Hepatocyte (in vitro differentiated cells): ENCODE data around the gene ITGA5. TPM values are rescaled to one million over a fixed set of nuclear protein-coding genes. Genes with fewer than 3 reads are reported as not detected.

Experiments used
- DNase-seq: peaks from one replicate; pipeline ENCODE4 v3.0.0-alpha.2; 2016; ENCODE audit warnings: low spot score
- H2AFZ ChIP-seq: fragments of 200-600 bp; sonication (generic); 2 replicates; pipeline ENCODE4 v1.6.0; 2016; ENCODE audit warnings: antibody characterized with exemption, mild to moderate bottlenecking
- H3K27ac ChIP-seq: fragments of 200-600 bp; sonication (generic); 2 replicates; pipeline ENCODE4 v1.5.1; 2016; ENCODE audit warnings: mild to moderate bottlenecking
- H3K27me3 ChIP-seq: fragments of 200-600 bp; sonication (generic); 2 replicates; pipeline ENCODE4 v1.6.1; 2016
- H3K36me3 ChIP-seq: fragments of 200-600 bp; sonication (generic); replicated peaks from 2 replicates; pipeline ENCODE4 v1.5.1; 2016; ENCODE audit warnings: low read depth; ENCODE audit not compliant: insufficient read depth
- H3K4me1 ChIP-seq: fragments of 200-600 bp; sonication (generic); 2 replicates; pipeline ENCODE4 v1.5.1; 2016; ENCODE audit warnings: mild to moderate bottlenecking, moderate library complexity; ENCODE audit not compliant: insufficient read depth
- H3K4me2 ChIP-seq: fragments of 200-600 bp; sonication (generic); 2 replicates; pipeline ENCODE4 v1.6.0; 2016
- H3K4me3 ChIP-seq: fragments of 200-600 bp; sonication (generic); 2 replicates; pipeline ENCODE4 v1.5.1; 2016; ENCODE audit warnings: mild to moderate bottlenecking
- H3K79me2 ChIP-seq: fragments of 200-600 bp; sonication (generic); 2 replicates; pipeline ENCODE4 v1.6.0; 2017; ENCODE audit warnings: mild to moderate bottlenecking
- H3K9me2 ChIP-seq: fragments of 200-600 bp; sonication (generic); replicated peaks from 2 replicates; pipeline ENCODE4 v1.6.0; 2017; ENCODE audit warnings: mild to moderate bottlenecking; ENCODE audit not compliant: insufficient read depth
- H3K9me3 ChIP-seq: fragments of 200-600 bp; sonication (generic); 2 replicates; pipeline ENCODE4 v1.5.1; 2016; ENCODE audit warnings: low read depth, mild to moderate bottlenecking
- H4K20me1 ChIP-seq: fragments of 200-600 bp; sonication (generic); 2 replicates; pipeline ENCODE4 v1.6.0; 2016; ENCODE audit warnings: mild to moderate bottlenecking; ENCODE audit not compliant: insufficient read depth, poor library complexity, severe bottlenecking
- CTCF ChIP-seq: fragments of 200-600 bp; sonication (generic); IDR thresholded peaks from 2 replicates; pipeline ENCODE4 v1.5.1; 2016; ENCODE audit warnings: antibody characterized with exemption, mild to moderate bottlenecking; ENCODE audit not compliant: poor library complexity
- EZH2 ChIP-seq: fragments of 200-600 bp; sonication (generic); IDR thresholded peaks from 2 replicates; pipeline ENCODE4 v1.6.1; 2016; ENCODE audit warnings: antibody characterized with exemption, mild to moderate bottlenecking, borderline replicate concordance
- EZH2phosphoT487 ChIP-seq: fragments of 200-600 bp; sonication (generic); IDR thresholded peaks from one replicate; pipeline ENCODE4 v1.6.1; 2018; ENCODE audit warnings: antibody characterized with exemption, mild to moderate bottlenecking, low read depth, moderate library complexity; ENCODE audit not compliant: unreplicated experiment, severe bottlenecking
- whole genome bisulfite sequencing: methylation state at CpG from one replicate; pipeline ENCODE4 v1.1.6; 2016; ENCODE audit warnings: low lambda C conversion rate; ENCODE audit errors: missing lambda C conversion rate; 5-methylcytosine and 5-hydroxymethylcytosine counted together
- polyA plus RNA-seq: library from polyadenylated mRNA; unstranded; fragments of >200 nt; fragmentation: Nextera tagmentation; extraction: Ambion mirVana; gene quantifications from 2 replicates; pipeline ENCODE4 v1.2.1, GENCODE V29; 2016
- total RNA-seq: library from RNA; depleted of rRNA; stranded (reverse); fragments of >200 nt; gene quantifications from 2 replicates; pipeline ENCODE4 v1.2.3, GENCODE V29; 2014

ITGA5 gene
- total and polyA plus RNA-seq, 2 experiments from 2014 or later = 45.7 to 57.2 TPM

- DNase-seq = no peak
- H4K20me1 ChIP-seq = no peaks in the 10 kb centered on the region
- H3K4me3 ChIP-seq = no peak overlapping the region
- H3K9me3 ChIP-seq = no peaks in the 10 kb centered on the region
- H3K79me2 ChIP-seq = no peaks in the 10 kb centered on the region
- H2AFZ ChIP-seq = no peak overlapping the region
- 63% methylated on average over 1 of the region's 1 CpG for WGBS
- H3K27me3 ChIP-seq = no peaks in the 10 kb centered on the region
- no peaks in the 10 kb centered on the region for H3K36me3 ChIP-seq
- no peak overlapping the region for H3K4me2 ChIP-seq
- no peaks in the 10 kb centered on the region for H3K4me1 ChIP-seq
- H3K9me2 ChIP-seq = no peaks in the 10 kb centered on the region
- no peak for TF ChIP-seq EZH2
- TF ChIP-seq CTCF = no peak
- TF ChIP-seq EZH2phosphoT487 = no peak
- no peak overlapping the region for H3K27ac ChIP-seq
These were observed 19.5 kb upstream of the ITGA5 start for GRCh38 chr12:54438517-54438916.

GRCh38 chr12:54437697-54438096 is 18.6 kb upstream of the ITGA5 start:
- H3K27me3 ChIP-seq = no peaks in the 10 kb centered on the region
- H2AFZ ChIP-seq = no peak overlapping the region
- no peaks in the 10 kb centered on the region for H3K4me1 ChIP-seq
- H3K36me3 ChIP-seq = no peaks in the 10 kb centered on the region
- no peaks in the 10 kb centered on the region for H4K20me1 ChIP-seq
- H3K4me3 ChIP-seq = no peak overlapping the region
- WGBS = 87% methylated on average over 3 of the region's 3 CpGs
- H3K9me2 ChIP-seq = no peaks in the 10 kb centered on the region
- H3K27ac ChIP-seq = no peak overlapping the region
- DNase-seq = no peak
- no peak overlapping the region for H3K4me2 ChIP-seq
- H3K79me2 ChIP-seq = no peaks in the 10 kb centered on the region
- H3K9me3 ChIP-seq = no peaks in the 10 kb centered on the region
- TF ChIP-seq EZH2 (no peak), CTCF (no peak), EZH2phosphoT487 (no peak)

- Histone ChIP-seq H3K27me3 (no peaks in the 10 kb centered on the region), H3K4me1 (no peaks in the 10 kb centered on the region), H3K9me3 (no peaks in the 10 kb centered on the region), H3K36me3 (no peaks in the 10 kb centered on the region), H2AFZ (no peak overlapping the region), H3K4me3 (no peak overlapping the region), H3K9me2 (no peaks in the 10 kb centered on the region), H3K27ac (no peak overlapping the region), H3K4me2 (no peak overlapping the region), H4K20me1 (no peaks in the 10 kb centered on the region), H3K79me2 (no peaks in the 10 kb centered on the region)
- DNase-seq = no peak
- TF ChIP-seq CTCF = no peak
- no peak for TF ChIP-seq EZH2
- TF ChIP-seq EZH2phosphoT487 = no peak
These were observed 18.2 kb upstream of the ITGA5 start for GRCh38 chr12:54437243-54437642.

GRCh38 chr12:54432815-54433164 is 13.7 kb upstream of the ITGA5 start:
- TF ChIP-seq EZH2phosphoT487 = no peak
- no peak for TF ChIP-seq EZH2
- TF ChIP-seq CTCF = no peak
- H3K27me3 ChIP-seq = no peaks in the 10 kb centered on the region
- peaks cover 7% of the 10 kb centered on the region for H3K4me1 ChIP-seq
- H3K4me3 ChIP-seq = no peak overlapping the region
- H3K27ac ChIP-seq = no peak overlapping the region
- no peak overlapping the region for H3K4me2 ChIP-seq
- H3K36me3 ChIP-seq = no peaks in the 10 kb centered on the region
- 82% methylated on average over 4 of the region's 4 CpGs for WGBS
- DNase-seq = no peak
- H3K79me2 ChIP-seq = no peaks in the 10 kb centered on the region
- no peaks in the 10 kb centered on the region for H3K9me2 ChIP-seq
- H2AFZ ChIP-seq = no peak overlapping the region
- H4K20me1 ChIP-seq = no peaks in the 10 kb centered on the region
- H3K9me3 ChIP-seq = no peaks in the 10 kb centered on the region
